ENCODE measurements around the gene SYT8.

SYT8 gene

GRCh38 chr11:1820463-1821325, 14.1 kb upstream of the SYT8 start:
- no peak for DNase-seq

GRCh38 chr11:1821562-1821961, 13.2 kb upstream of the SYT8 start:
- DNase-seq = no peak

DNA sequence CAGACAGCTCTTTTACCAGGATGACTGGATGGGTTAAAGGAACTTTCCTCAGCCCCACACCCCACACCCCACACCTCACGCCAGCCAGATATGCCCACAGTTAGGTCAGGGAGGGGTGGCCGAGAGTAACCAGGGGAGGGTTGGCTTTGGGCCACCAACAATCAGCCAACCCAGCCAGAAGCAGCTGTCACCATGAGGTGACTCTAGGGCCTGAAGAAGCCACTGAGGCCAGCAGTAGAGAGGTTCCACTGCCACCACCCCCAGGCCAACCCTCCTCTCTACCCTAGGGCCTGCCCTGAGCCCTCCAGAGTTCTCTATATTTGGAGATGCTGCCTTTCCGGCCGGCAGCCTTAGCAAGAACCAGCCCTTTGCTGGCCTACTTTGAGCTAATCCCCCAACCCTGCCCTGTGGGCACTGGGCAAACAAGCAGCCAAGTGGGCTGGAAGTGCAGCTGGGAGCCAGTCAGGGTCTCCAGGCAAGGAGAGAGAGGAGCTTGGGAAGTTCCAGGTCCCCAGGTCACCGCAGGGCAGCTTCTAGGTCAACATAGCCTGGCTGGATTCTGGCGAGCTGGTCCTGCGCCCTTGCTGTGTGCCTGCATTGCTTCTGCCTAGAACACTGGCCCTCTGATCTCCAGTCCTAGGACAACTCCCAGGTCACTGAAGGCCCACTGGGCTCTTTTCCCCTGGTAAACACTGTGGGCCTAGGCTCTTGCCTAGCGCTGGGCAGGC, 12.0 kb upstream of the SYT8 start:
- DNase-seq = no peak

DNA sequence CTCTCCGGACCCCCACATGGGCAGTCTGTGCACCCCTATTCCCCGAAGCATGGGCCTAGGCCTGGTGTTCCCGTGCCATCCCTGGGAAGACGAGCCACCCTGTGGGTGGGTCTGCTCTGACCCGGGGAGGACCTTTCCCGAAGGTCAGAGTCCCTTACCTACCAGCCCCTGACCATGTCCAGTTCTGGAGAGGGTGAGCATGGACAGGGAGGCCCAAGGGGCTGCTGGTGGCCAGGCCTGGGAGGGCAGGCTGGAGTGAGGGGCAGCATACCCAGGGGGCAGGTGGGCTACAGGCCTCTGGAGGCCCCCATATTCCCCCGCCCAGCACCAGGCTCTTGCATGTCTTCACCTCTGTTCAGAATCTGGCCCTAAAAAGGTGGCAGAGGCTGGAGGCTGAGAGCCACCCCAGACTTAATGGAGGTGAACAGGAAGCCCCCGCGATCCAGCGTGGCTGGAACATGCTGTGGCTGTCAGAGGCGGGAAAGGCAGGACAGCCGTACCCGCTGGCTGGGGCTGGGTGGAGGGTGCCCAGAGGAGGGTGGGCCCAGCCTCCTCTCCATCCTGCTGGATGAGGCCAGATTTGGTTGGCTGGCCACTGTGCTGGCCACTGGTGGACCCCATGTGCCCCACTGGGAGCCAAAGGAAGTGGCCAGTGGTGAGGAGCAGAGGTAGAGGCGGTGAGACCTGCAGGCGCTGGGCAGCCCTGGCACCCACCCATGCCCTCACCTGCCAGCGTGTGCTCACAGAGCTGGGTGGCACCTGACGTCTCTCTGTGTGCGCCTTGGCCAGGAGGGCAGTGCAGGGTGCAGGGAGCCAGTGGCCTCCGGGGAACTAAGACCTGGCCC, 11.2 kb upstream of the SYT8 start:
- DNase-seq = no peak

- DNase-seq = no peak
Measured at GRCh38 chr11:1824221-1825038, 10.4 kb upstream of the SYT8 start.

DNA sequence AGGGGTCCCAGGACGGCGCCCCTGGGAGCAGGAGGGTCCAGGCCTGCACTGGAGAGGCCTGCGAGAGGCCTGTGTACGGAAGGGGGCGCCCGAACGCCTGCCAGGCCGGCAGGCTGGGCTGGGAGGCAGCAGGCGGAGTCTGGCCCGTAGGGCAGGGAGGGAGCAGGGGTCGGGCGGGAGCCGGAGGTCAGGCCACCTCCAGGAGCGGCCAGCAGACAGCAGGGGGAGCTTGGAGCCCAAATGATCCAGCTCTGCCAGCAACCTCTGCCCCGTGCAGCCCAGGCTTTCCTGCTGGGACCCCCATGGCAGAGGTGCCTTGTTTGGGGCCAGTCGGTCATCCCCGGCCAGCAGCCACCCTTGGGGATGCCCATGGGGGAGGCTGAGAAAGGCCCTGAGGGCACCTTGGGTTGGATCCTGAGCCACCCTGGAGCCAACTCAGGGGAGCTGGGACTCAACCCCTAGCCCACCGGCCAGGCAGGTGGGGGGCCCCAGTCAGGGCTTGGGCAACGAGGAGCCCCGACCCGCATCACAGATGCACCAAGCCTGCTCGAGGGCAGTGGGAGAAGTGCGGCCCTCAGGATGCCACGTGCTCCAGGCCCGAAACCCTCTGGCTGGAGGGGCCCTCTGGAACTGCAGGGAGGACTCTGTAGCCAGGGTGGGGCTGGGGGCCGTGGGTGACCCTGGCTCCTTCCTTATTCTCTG, 9.6 kb upstream of the SYT8 start:
- no peak for DNase-seq

- DNase-seq = no peak
Measured at GRCh38 chr11:1825785-1826451, 8.9 kb upstream of the SYT8 start.

GRCh38 chr11:1826552-1827094, 8.2 kb upstream of the SYT8 start:
- DNase-seq = no peak

- DNase-seq = no peak
Measured at GRCh38 chr11:1827095-1827813, 7.5 kb upstream of the SYT8 start.

- no peak for DNase-seq
Measured at GRCh38 chr11:1827931-1828330, 6.9 kb upstream of the SYT8 start.

DNA sequence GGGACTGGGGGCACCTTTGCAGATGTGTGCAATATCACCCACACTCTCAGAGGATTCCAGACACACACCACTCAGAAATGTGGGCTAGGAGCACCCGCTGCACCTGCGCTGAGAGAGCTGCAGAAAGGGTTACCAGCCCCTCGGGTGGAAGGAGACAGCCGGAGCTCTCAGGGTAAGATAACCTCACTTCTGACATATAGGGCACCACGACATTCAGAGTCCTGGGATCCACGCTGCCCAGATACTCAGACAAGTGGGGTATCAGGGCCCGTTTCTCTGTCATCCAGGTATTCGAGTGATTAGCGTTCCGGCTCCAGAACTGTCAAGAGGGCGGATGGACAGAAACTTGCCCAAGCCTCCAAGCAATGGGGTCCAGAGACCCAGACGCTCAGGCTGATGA, 6.2 kb upstream of the SYT8 start:
- no peak for DNase-seq

GRCh38 chr11:1829039-1829820, 5.6 kb upstream of the SYT8 start:
- no peak for DNase-seq

DNA sequence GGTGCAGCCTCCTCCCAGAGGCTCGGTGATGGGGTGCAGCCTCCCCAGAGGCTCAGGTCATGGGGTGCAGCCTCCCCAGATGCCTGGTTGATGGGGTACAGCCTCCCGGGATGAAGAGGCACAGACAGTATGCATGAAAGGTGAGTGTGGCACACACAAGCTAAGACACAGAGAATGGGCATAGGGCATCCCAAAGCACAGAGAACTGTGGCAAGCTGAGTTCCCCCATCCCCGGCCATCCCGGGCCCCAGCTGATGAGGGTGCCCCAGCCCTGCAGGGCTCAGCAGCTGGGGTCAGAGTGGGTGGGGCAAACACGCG, 4.8 kb upstream of the SYT8 start:
- DNase-seq = no peak

DNA sequence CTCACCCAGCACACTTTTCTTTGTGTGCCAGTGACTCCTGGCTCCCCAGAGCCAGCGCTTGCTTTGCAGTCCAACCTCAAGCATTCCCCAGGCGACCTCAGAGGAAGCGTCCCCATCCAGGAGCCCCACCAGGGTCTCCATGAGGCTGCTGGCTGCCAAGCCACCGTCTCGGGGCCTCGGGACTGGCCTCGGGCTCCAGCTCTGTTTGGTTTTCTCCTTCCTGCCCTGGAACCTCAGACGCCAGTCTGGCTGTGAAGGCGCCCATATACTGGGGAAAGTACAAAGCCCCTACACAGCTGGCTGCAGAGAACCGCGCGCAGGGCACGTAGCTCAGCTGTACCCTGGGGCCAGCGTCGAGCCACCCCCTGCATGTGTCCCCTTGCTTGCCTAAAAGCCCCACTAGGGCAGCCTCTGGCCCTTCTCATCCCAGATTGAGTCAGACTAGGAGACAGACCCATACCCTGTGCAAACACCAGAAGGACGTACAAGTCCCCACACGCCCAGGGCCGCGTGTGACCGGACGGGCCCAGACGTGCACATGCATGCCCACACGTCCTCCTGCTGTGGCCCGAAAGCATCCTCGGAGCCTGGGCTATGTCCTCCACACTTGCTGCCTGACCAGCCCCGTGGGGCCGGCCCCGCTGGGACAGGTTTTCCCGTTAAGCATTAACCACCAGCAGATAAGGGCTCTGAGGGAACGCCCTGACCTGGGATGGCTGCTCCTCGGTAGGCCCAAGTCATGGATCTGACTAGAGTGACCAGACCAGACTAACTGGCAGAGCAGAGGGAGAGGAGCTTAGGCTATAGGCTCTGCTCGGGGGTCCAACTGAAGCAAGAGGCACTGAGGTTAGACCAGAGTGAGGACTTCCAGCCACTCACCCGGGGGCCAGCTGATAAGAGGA, 4.2 kb upstream of the SYT8 start:
- no peak for DNase-seq

- no peak for DNase-seq
Measured at GRCh38 chr11:1831338-1832210, 3.2 kb upstream of the SYT8 start.

- DNase-seq = peak; percentile 40 to 74
Measured at GRCh38 chr11:1832211-1832919, 2.4 kb upstream of the SYT8 start.

GRCh38 chr11:1832920-1833295, 1.9 kb upstream of the SYT8 start:
- DNase-seq = no peak
